AG10803 (cell line): ENCODE measurements around the gene RNF114.
A peak's percentile ranks its signal among the peaks of the same experiment; 100 is the strongest.

ENCODE experiments used
- DNase-seq: peaks from one replicate; pipeline ENCODE4 v3.0.0; 2010; ENCODE audit warnings: low read depth
- H3K4me3 ChIP-seq: 2 replicates; pipeline ENCODE4 v1.5.1; 2011; ENCODE audit warnings: mild to moderate bottlenecking, low read length, control low read depth
- CTCF ChIP-seq: conservative IDR thresholded peaks from 2 replicates; pipeline ENCODE4 v1.5.1; 2011; ENCODE audit warnings: mild to moderate bottlenecking, low read length, control low read depth, inconsistent platforms

Gene RNF114

GRCh38 chr20:49913399-49914047 lies 22.7 kb upstream of the RNF114 start:
- no peak overlapping the region; the same call in 1 of the 2 replicates for H3K4me3 ChIP-seq
- DNase-seq = no peak
- no peak for TF ChIP-seq CTCF

GRCh38 chr20:49914310-49915117 lies 21.7 kb upstream of the RNF114 start:
- DNase-seq = no peak
- TF ChIP-seq CTCF = no peak
- peak overlapping the region; percentile 98 for H3K4me3 ChIP-seq

GRCh38 chr20:49915118-49915379 lies 21.1 kb upstream of the RNF114 start:
- DNase-seq = no peak
- TF ChIP-seq CTCF = no peak
- H3K4me3 ChIP-seq = peak overlapping the region; percentile 98

- peak within 1 kb of the TSS; percentile 98 for H3K4me3 ChIP-seq
- TF ChIP-seq CTCF = no peak
- peak; percentile 94 for DNase-seq
Observed at GRCh38 chr20:49915380-49916145, 20.6 kb upstream of the RNF114 start, which contains the start of gene SPATA2. SPATA2 (minus strand) TSS chr20:49915529; CDS start chr20:49908490, 7,039 bp downstream.

- peak overlapping the region; percentile 98 for H3K4me3 ChIP-seq
- TF ChIP-seq CTCF = no peak
- peak; percentile 25 for DNase-seq
Observed at GRCh38 chr20:49916146-49917002, 19.8 kb upstream of the RNF114 start.

- no peak for DNase-seq
- no peak for TF ChIP-seq CTCF
Observed at GRCh38 chr20:49918446-49918845, 17.8 kb upstream of the RNF114 start.

More at GRCh38 chr20:49918446-49918845, 17.8 kb upstream of the RNF114 start:
- no peak overlapping the region for H3K4me3 ChIP-seq
